ENCODE data around the gene RGL1.
A peak's percentile ranks its signal among the peaks of the same experiment; 100 is the strongest.

RGL1 gene

GRCh38 chr1:183863852-183864251, 58.9 kb downstream of the RGL1 start:
- Histone ChIP-seq H3K9me3 (ENCODE audit: control insufficient read depth in 2 of 2, low read length in 2 of 2) (no peaks in the 10 kb centered on the region), H3K9ac (ENCODE audit: low read length in 2 of 2) (no peak overlapping the region), H3K27me3 (ENCODE audit: control insufficient read depth in 1 of 2, insufficient read depth in 2 of 2, low read length in 2 of 2) (no peaks in the 10 kb centered on the region), H3K4me3 (ENCODE audit: low read length in 2 of 2) (no peak overlapping the region), H3K27ac (ENCODE audit: low read length) (no peak overlapping the region), H3K36me3 (ENCODE audit: control insufficient read depth in 2 of 2, insufficient read depth in 2 of 2, low read length in 2 of 2) (peaks cover 8 to 9% of the 10 kb centered on the region in 2 donors), H3K4me1 (ENCODE audit: control insufficient read depth, insufficient read depth, low read length) (peaks cover 2% of the 10 kb centered on the region)

- Histone ChIP-seq H3K4me3 (ENCODE audit: low read length in 2 of 2) (no peak overlapping the region), H3K27me3 (ENCODE audit: control insufficient read depth in 1 of 2, insufficient read depth in 2 of 2, low read length in 2 of 2) (no peaks in the 10 kb centered on the region), H3K27ac (ENCODE audit: low read length) (no peak overlapping the region), H3K9ac (ENCODE audit: low read length in 2 of 2) (no peak overlapping the region), H3K9me3 (ENCODE audit: control insufficient read depth in 2 of 2, low read length in 2 of 2) (no peaks in the 10 kb centered on the region), H3K4me1 (ENCODE audit: control insufficient read depth, insufficient read depth, low read length) (peaks cover 2% of the 10 kb centered on the region), H3K36me3 (ENCODE audit: control insufficient read depth in 2 of 2, insufficient read depth in 2 of 2, low read length in 2 of 2) (peaks cover 8 to 9% of the 10 kb centered on the region in 2 donors)
Measured at GRCh38 chr1:183864611-183865010, 59.7 kb downstream of the RGL1 start.

GRCh38 chr1:183869230-183869629, 64.3 kb downstream of the RGL1 start:
- H3K9me3 ChIP-seq (ENCODE audit: control insufficient read depth in 2 of 2, low read length in 2 of 2), result no peaks in the 10 kb centered on the region
- peaks cover 8 to 9% of the 10 kb centered on the region in 2 donors for H3K36me3 ChIP-seq (ENCODE audit: control insufficient read depth in 2 of 2, insufficient read depth in 2 of 2, low read length in 2 of 2)
- no peak overlapping the region for H3K4me3 ChIP-seq (ENCODE audit: low read length in 2 of 2)
- no peak overlapping the region for H3K27ac ChIP-seq (ENCODE audit: low read length)
- H3K4me1 ChIP-seq (ENCODE audit: control insufficient read depth, insufficient read depth, low read length), result peaks cover 2% of the 10 kb centered on the region
- no peak overlapping the region for H3K9ac ChIP-seq (ENCODE audit: low read length in 2 of 2)
- no peaks in the 10 kb centered on the region for H3K27me3 ChIP-seq (ENCODE audit: control insufficient read depth in 1 of 2, insufficient read depth in 2 of 2, low read length in 2 of 2)

- Histone ChIP-seq H3K9ac (ENCODE audit: low read length in 2 of 2) (no peak overlapping the region), H3K27me3 (ENCODE audit: control insufficient read depth in 1 of 2, insufficient read depth in 2 of 2, low read length in 2 of 2) (no peaks in the 10 kb centered on the region), H3K4me1 (ENCODE audit: control insufficient read depth, insufficient read depth, low read length) (peaks cover 2% of the 10 kb centered on the region), H3K4me3 (ENCODE audit: low read length in 2 of 2) (no peak overlapping the region), H3K27ac (ENCODE audit: low read length) (no peak overlapping the region), H3K9me3 (ENCODE audit: control insufficient read depth in 2 of 2, low read length in 2 of 2) (no peaks in the 10 kb centered on the region), H3K36me3 (ENCODE audit: control insufficient read depth in 2 of 2, insufficient read depth in 2 of 2, low read length in 2 of 2) (peaks cover 8 to 9% of the 10 kb centered on the region in 2 donors)
Measured at GRCh38 chr1:183869664-183870063, 64.7 kb downstream of the RGL1 start.

- peaks cover 2% of the 10 kb centered on the region for H3K4me1 ChIP-seq (ENCODE audit: control insufficient read depth, insufficient read depth, low read length)
- H3K4me3 ChIP-seq (ENCODE audit: low read length in 2 of 2), result no peak overlapping the region
- H3K9me3 ChIP-seq (ENCODE audit: control insufficient read depth in 2 of 2, low read length in 2 of 2), result no peaks in the 10 kb centered on the region
- H3K9ac ChIP-seq (ENCODE audit: low read length in 2 of 2), result no peak overlapping the region
- peaks cover 6 to 9% of the 10 kb centered on the region in 2 donors for H3K36me3 ChIP-seq (ENCODE audit: control insufficient read depth in 2 of 2, insufficient read depth in 2 of 2, low read length in 2 of 2)
- H3K27me3 ChIP-seq (ENCODE audit: control insufficient read depth in 1 of 2, insufficient read depth in 2 of 2, low read length in 2 of 2), result no peaks in the 10 kb centered on the region
- H3K27ac ChIP-seq (ENCODE audit: low read length), result no peak overlapping the region
Measured at GRCh38 chr1:183870351-183871077, 65.6 kb downstream of the RGL1 start.

- Histone ChIP-seq H3K4me3 (ENCODE audit: low read length in 2 of 2) (no peak overlapping the region), H3K4me1 (ENCODE audit: control insufficient read depth, insufficient read depth, low read length) (peaks cover 2% of the 10 kb centered on the region), H3K9ac (ENCODE audit: low read length in 2 of 2) (no peak overlapping the region), H3K27me3 (ENCODE audit: control insufficient read depth in 1 of 2, insufficient read depth in 2 of 2, low read length in 2 of 2) (no peaks in the 10 kb centered on the region), H3K9me3 (ENCODE audit: control insufficient read depth in 2 of 2, low read length in 2 of 2) (no peaks in the 10 kb centered on the region), H3K27ac (ENCODE audit: low read length) (no peak overlapping the region), H3K36me3 (ENCODE audit: control insufficient read depth in 2 of 2, insufficient read depth in 2 of 2, low read length in 2 of 2) (peaks cover 6 to 8% of the 10 kb centered on the region in 2 donors)
Measured at GRCh38 chr1:183871142-183871541, 66.2 kb downstream of the RGL1 start.

- no peak overlapping the region for H3K9ac ChIP-seq (ENCODE audit: low read length in 2 of 2)
- H3K4me3 ChIP-seq (ENCODE audit: low read length in 2 of 2), result no peak overlapping the region
- H3K4me1 ChIP-seq (ENCODE audit: control insufficient read depth, insufficient read depth, low read length), result peaks cover 4% of the 10 kb centered on the region
- peaks cover 2 to 3% of the 10 kb centered on the region in 2 donors for H3K36me3 ChIP-seq (ENCODE audit: control insufficient read depth in 2 of 2, insufficient read depth in 2 of 2, low read length in 2 of 2)
- no peak overlapping the region for H3K27ac ChIP-seq (ENCODE audit: low read length)
- no peaks in the 10 kb centered on the region for H3K9me3 ChIP-seq (ENCODE audit: control insufficient read depth in 2 of 2, low read length in 2 of 2)
- H3K27me3 ChIP-seq (ENCODE audit: control insufficient read depth in 1 of 2, insufficient read depth in 2 of 2, low read length in 2 of 2), result no peaks in the 10 kb centered on the region
Measured at GRCh38 chr1:183871601-183872000, 66.7 kb downstream of the RGL1 start.

- no peak overlapping the region for H3K27ac ChIP-seq (ENCODE audit: low read length)
- H3K9ac ChIP-seq (ENCODE audit: low read length in 2 of 2), result peak overlapping the region in 1 of 2 donors; percentile 34
Measured at GRCh38 chr1:183872403-183872802, 67.5 kb downstream of the RGL1 start.

GRCh38 chr1:183873642-183874041, 68.7 kb downstream of the RGL1 start:
- Histone ChIP-seq H3K27ac (ENCODE audit: low read length) (no peak overlapping the region), H3K27me3 (ENCODE audit: control insufficient read depth in 1 of 2, insufficient read depth in 2 of 2, low read length in 2 of 2) (no peaks in the 10 kb centered on the region), H3K36me3 (ENCODE audit: control insufficient read depth in 2 of 2, insufficient read depth in 2 of 2, low read length in 2 of 2) (no peaks in the 10 kb centered on the region), H3K9me3 (ENCODE audit: control insufficient read depth in 2 of 2, low read length in 2 of 2) (no peaks in the 10 kb centered on the region), H3K4me3 (ENCODE audit: low read length in 2 of 2) (no peak overlapping the region), H3K4me1 (ENCODE audit: control insufficient read depth, insufficient read depth, low read length) (peaks cover 16% of the 10 kb centered on the region), H3K9ac (ENCODE audit: low read length in 2 of 2) (no peak overlapping the region)

More at GRCh38 chr1:183872403-183872802, 67.5 kb downstream of the RGL1 start:
- Histone ChIP-seq H3K4me1 (ENCODE audit: control insufficient read depth, insufficient read depth, low read length) (peaks cover 12% of the 10 kb centered on the region), H3K27me3 (ENCODE audit: control insufficient read depth in 1 of 2, insufficient read depth in 2 of 2, low read length in 2 of 2) (no peaks in the 10 kb centered on the region), H3K36me3 (ENCODE audit: control insufficient read depth in 2 of 2, insufficient read depth in 2 of 2, low read length in 2 of 2) (no peaks in the 10 kb centered on the region), H3K4me3 (ENCODE audit: low read length in 2 of 2) (peak overlapping the region in 1 of 2 donors; percentile 11), H3K9me3 (ENCODE audit: control insufficient read depth in 2 of 2, low read length in 2 of 2) (no peaks in the 10 kb centered on the region)

- Histone ChIP-seq H3K9ac (ENCODE audit: low read length in 2 of 2) (no peak overlapping the region), H3K27me3 (ENCODE audit: control insufficient read depth in 1 of 2, insufficient read depth in 2 of 2, low read length in 2 of 2) (no peaks in the 10 kb centered on the region), H3K4me3 (ENCODE audit: low read length in 2 of 2) (no peak overlapping the region), H3K27ac (ENCODE audit: low read length) (no peak overlapping the region), H3K9me3 (ENCODE audit: control insufficient read depth in 2 of 2, low read length in 2 of 2) (no peaks in the 10 kb centered on the region), H3K4me1 (ENCODE audit: control insufficient read depth, insufficient read depth, low read length) (peaks cover 16% of the 10 kb centered on the region), H3K36me3 (ENCODE audit: control insufficient read depth in 2 of 2, insufficient read depth in 2 of 2, low read length in 2 of 2) (peaks cover 0 to 3% of the 10 kb centered on the region in 2 donors)
Measured at GRCh38 chr1:183876309-183876708, 71.4 kb downstream of the RGL1 start.

- Histone ChIP-seq H3K27me3 (ENCODE audit: control insufficient read depth in 1 of 2, insufficient read depth in 2 of 2, low read length in 2 of 2) (no peaks in the 10 kb centered on the region), H3K4me3 (ENCODE audit: low read length in 2 of 2) (peak overlapping the region; percentile 35 to 62), H3K4me1 (ENCODE audit: control insufficient read depth, insufficient read depth, low read length) (peaks cover 19% of the 10 kb centered on the region), H3K9me3 (ENCODE audit: control insufficient read depth in 2 of 2, low read length in 2 of 2) (no peaks in the 10 kb centered on the region), H3K27ac (ENCODE audit: low read length) (peak overlapping the region; percentile 56), H3K36me3 (ENCODE audit: control insufficient read depth in 2 of 2, insufficient read depth in 2 of 2, low read length in 2 of 2) (peaks cover 0 to 6% of the 10 kb centered on the region in 2 donors), H3K9ac (ENCODE audit: low read length in 2 of 2) (peak overlapping the region; percentile 1 to 73)
Measured at GRCh38 chr1:183877053-183877720, 72.3 kb downstream of the RGL1 start.
